ENCODE results near the gene GABRB3.

Gene GABRB3

GRCh38 chr15:26772154-26773066 is at the start of gene GABRB3:
Gene GABRB3, minus strand, starts transcription at chr15:26773066.
- H3K27ac ChIP-seq, result no peak within 1 kb of the TSS

GRCh38 chr15:26807517-26808427 is 34.9 kb upstream of the GABRB3 start:
- H3K4me3 ChIP-seq, result no peak overlapping the region
- H3K27ac ChIP-seq, result no peak overlapping the region

More at GRCh38 chr15:26772154-26773066, at the start of gene GABRB3:
- H3K4me3 ChIP-seq, result peak within 1 kb of the TSS in 5 of 7 experiments; percentile 9 to 44 (median 30)

GRCh38 chr15:26806574-26806973 is 33.7 kb upstream of the GABRB3 start:
- no peak overlapping the region for H3K4me3 ChIP-seq
- H3K27ac ChIP-seq, result no peak overlapping the region

GRCh38 chr15:26806151-26806550 is 33.3 kb upstream of the GABRB3 start:
- no peak overlapping the region for H3K4me3 ChIP-seq
- H3K27ac ChIP-seq, result no peak overlapping the region

- no peak overlapping the region for H3K27ac ChIP-seq
- no peak overlapping the region for H3K4me3 ChIP-seq
Measured at GRCh38 chr15:26805470-26805869, 32.6 kb upstream of the GABRB3 start.

- Histone ChIP-seq H3K4me3 (no peak overlapping the region), H3K27ac (no peak overlapping the region)
Measured at GRCh38 chr15:26804063-26804804, 31.4 kb upstream of the GABRB3 start.

- Histone ChIP-seq H3K4me3 (no peak overlapping the region), H3K27ac (no peak overlapping the region)
Measured at GRCh38 chr15:26790118-26790517, 17.3 kb upstream of the GABRB3 start.

GRCh38 chr15:26781816-26782215 is 8.9 kb upstream of the GABRB3 start:
- Histone ChIP-seq H3K4me3 (no peak overlapping the region), H3K27ac (no peak overlapping the region)

- Histone ChIP-seq H3K27ac (no peak overlapping the region), H3K4me3 (no peak overlapping the region)
Measured at GRCh38 chr15:26773917-26774316, 1.1 kb upstream of the GABRB3 start.

- Histone ChIP-seq H3K27ac (no peak overlapping the region), H3K4me3 (peak overlapping the region in 5 of 7 experiments; percentile 9 to 44 (median 30))
Measured at GRCh38 chr15:26773067-26773877, 406 bp upstream of the GABRB3 start.

GRCh38 chr15:26771578-26772153 is 1.2 kb downstream of the GABRB3 start:
- H3K4me3 ChIP-seq, result peak overlapping the region in 3 of 7 experiments; percentile 3 to 44 (median 41)
- H3K27ac ChIP-seq, result no peak overlapping the region

GRCh38 chr15:26771168-26771567 is 1.7 kb downstream of the GABRB3 start:
- Histone ChIP-seq H3K27ac (no peak overlapping the region), H3K4me3 (no peak overlapping the region)

- no peak overlapping the region for H3K4me3 ChIP-seq
Measured at GRCh38 chr15:26767169-26767670, 5.6 kb downstream of the GABRB3 start.

GRCh38 chr15:26766262-26766661 is 6.6 kb downstream of the GABRB3 start:
- Histone ChIP-seq H3K27ac (no peak overlapping the region), H3K4me3 (no peak overlapping the region)

More at GRCh38 chr15:26767169-26767670, 5.6 kb downstream of the GABRB3 start:
- H3K27ac ChIP-seq, result no peak overlapping the region

GRCh38 chr15:26759986-26760385 is 12.9 kb downstream of the GABRB3 start:
- H3K4me3 ChIP-seq, result no peak overlapping the region

GRCh38 chr15:26758079-26758478 is 14.8 kb downstream of the GABRB3 start:
- H3K27ac ChIP-seq, result no peak overlapping the region
- H3K4me3 ChIP-seq, result no peak overlapping the region

More at GRCh38 chr15:26759986-26760385, 12.9 kb downstream of the GABRB3 start:
- no peak overlapping the region for H3K27ac ChIP-seq

- H3K4me3 ChIP-seq, result no peak overlapping the region
- H3K27ac ChIP-seq, result no peak overlapping the region
Measured at GRCh38 chr15:26757141-26757540, 15.7 kb downstream of the GABRB3 start.

- Histone ChIP-seq H3K4me3 (no peak overlapping the region), H3K27ac (no peak overlapping the region)
Measured at GRCh38 chr15:26744894-26745293, 28.0 kb downstream of the GABRB3 start.

All from skin epidermis (tissue), 12 donors.